Activated CD8-positive, alpha-beta memory T cell treated with anti-CD3 and anti-CD28 coated beads, Interleukin-2, amount 50 U/mL, for 24 hours (primary cell): ENCODE measurements around the gene UHRF1.
"Not testable (repeated sequence)": the region's sequence is repeated elsewhere in the genome, so short reads cannot be mapped to it uniquely, and the experiment has no call there.

Source experiments
- DNase-seq: peaks from one replicate; pipeline ENCODE4 v3.0.0-alpha.2; 2020; ENCODE audit errors: extremely low read depth

The UHRF1 gene

DNA sequence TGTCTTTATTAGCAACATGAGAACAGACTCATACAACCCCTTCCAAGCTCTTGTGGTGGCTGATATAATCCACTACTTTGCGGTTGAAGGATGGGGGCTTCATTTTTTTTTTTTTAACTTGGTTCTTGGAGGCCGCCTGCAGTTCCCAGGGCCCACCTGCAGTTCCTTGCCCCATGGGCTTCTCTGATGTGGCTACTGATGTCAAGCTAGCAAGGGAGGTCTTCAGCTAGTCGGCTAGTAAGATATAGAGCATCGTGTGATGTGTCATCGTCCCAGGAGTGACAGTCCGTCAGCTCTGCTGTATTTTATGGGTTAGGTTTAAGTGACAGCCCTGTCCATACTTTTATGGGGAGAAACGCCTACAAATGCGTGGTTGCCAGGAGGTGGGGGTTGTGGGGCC is 26.1 kb downstream of the UHRF1 start:
- DNase-seq: no peak

DNA sequence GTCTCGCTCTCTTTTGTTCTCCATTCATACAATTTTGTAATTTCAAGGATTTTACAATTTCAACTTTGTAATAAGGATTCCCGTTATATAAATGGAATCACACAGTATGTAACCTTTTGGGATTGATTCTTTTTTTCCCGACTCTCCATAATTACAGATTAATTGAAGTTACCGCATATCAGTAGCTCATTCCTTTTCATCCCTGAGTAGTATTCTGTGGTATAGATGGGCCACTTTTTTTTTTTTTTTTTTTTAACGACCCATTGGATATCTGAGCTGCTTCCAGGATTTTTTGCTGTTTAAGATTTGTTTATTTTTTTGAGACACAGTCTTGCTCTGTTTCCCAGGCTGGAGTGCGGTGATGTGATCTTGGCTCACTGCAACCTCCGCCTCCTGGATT is 27.8 kb downstream of the UHRF1 start:
- DNase-seq: no peak

DNA sequence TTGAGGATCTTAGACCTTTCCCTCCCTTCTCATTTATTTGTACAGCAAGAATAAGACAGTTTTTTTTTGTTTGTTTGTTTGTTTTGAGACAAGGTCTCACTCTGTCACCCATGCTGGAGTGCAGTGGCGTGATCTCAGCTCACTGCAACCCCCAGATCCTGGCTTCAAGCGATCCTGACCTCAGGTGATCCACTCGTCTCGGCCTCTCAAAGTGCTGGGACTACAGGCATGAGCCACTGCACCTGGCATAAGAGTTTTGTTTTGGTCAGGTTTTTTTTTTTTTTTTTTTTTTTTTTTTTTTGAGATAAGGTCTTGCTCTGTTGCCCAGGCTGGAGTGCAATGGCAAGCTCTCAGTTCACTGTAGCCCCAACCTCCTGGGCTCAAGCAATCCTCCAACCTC is 29.2 kb downstream of the UHRF1 start:
- not testable (repeated sequence) for DNase-seq

DNA sequence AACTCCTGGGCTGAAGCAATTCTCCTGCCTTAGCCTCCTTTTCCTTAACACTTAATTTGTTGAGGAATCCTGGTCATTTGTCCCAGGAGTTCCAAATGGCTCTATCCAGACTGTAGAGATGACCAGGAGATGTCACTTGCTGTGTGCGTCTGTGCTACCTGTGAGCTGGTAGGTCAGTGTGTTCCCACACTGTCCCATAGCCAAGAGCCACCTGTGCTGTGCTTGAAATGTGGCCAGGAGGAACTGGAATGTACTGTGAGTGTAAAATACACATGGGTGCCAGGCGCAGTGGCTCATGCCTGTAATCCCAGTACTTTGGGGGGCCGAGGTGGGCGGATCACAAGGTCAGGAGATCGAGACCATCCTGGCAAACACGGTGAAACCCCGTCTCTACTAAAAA is 30.2 kb downstream of the UHRF1 start:
- no peak for DNase-seq

DNA sequence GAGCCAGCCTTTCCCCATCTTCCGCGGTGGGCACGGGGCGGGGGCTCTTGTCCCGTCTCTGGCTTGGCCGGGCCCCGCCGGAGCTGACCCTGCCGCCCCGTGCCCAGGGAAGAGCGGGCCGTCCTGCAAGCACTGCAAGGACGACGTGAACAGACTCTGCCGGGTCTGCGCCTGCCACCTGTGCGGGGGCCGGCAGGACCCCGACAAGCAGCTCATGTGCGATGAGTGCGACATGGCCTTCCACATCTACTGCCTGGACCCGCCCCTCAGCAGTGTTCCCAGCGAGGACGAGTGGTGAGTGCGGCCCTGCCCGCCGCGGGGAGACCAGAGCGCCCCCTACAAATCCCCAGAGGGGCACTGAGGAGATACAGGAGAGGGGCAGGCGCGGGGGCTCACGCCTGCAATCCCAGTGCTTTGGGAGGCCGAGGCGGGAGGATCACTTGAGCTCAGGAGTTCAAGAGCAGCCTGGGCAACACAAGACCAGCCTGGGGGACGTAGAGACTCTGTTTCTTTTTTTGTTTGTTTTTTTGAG is 32.4 kb downstream of the UHRF1 start:
- DNase-seq: not testable (repeated sequence)

DNA sequence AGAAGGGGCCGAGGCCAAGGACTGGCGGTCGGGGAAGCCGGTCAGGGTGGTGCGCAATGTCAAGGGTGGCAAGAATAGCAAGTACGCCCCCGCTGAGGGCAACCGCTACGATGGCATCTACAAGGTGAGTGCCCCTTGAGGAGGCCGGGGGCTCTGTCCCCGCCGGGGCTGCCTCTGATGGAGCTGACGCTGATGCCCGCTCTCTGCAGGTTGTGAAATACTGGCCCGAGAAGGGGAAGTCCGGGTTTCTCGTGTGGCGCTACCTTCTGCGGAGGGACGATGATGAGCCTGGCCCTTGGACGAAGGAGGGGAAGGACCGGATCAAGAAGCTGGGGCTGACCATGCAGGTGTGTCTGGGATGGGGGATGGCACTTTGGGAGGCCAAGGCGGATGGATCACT is 41.3 kb downstream of the UHRF1 start:
- DNase-seq: not testable (repeated sequence)

DNA sequence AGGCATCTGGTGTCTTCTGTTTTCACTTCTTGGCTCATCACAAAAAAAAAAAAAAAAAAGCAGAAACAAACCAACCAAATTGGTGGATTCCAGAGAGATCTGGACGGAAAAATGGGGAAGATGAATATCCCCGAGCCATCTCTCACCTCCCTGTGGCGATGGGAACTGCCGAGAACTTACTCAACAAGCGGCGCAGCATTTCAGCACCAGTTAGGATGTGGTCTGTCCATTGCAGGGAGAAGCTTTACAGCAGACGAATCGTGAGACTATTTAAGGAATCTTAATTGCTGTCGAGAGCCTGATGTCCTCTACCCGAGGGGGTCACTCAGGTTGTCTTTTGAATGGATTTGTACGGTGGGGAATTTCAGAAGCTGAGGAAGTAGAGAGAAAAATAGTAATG is 42.4 kb downstream of the UHRF1 start:
- no peak for DNase-seq

DNA sequence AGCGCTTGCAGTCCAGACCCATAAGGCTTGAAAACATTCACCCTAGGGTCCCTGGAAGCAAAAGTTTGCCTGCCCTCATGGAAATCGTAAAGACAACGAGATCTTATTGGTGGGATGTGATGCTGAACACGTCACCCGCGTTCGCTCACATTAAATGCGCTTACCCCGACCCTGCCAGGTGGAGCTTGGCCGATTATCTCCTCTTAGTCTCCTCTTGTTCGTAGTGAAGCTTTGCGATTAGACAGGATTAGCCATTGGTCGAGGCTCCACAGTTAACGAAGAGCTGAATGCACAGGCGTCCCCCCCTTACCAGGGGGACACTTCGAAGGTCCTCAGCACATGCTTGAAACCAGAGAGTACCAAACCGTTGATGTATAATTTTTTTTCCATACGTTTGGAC is 43.6 kb downstream of the UHRF1 start:
- DNase-seq: no peak

DNA sequence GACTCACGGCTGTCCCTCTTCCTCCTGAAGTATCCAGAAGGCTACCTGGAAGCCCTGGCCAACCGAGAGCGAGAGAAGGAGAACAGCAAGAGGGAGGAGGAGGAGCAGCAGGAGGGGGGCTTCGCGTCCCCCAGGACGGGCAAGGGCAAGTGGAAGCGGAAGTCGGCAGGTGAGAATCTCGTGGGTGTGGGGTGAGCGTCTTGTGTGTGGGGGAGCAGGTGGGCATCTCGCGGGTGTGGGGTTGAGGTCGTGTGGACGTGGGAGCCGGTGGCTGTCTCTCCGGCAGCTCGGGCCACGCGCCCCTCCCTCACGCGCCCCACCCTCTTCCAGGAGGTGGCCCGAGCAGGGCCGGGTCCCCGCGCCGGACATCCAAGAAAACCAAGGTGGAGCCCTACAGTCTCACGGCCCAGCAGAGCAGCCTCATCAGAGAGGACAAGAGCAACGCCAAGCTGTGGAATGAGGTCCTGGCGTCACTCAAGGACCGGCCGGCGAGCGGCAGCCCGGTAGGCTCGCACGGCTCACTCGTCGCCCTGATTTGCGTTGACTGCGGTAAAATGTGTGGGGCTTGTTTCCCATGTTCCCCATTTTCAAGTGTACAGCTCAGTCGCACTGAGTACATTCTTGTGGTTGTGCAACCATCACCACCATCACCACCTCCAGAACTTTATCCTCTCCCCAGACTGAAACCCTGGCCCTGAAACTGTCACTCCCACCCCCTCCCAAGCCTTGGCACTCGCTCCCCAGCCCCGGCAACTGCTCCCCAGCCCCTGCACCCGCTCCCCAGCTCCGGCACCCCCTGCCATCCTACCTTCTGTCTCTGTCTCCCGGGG is 45.2 kb downstream of the UHRF1 start:
- not testable (repeated sequence) for DNase-seq

DNA sequence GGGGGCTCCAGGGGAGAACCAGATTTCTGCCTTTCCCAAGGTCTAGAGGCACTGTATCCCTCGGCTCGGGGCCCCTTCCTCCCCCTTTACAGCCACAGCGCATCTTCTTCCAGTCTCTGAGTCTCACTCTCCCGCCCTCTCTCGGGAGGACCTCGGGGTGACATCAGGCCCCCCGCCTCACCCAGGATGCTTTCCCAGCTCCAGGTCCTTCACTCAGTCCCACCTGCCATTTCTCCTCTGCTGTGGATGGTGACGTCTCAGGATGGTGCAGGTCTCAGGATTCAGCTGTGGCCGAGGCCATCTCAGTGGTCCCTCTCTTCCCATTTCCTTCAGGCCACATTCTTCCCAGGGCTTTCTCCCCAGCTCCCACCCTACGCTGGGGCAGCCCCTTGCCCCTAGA is 46.0 kb downstream of the UHRF1 start:
- DNase-seq: no peak

DNA sequence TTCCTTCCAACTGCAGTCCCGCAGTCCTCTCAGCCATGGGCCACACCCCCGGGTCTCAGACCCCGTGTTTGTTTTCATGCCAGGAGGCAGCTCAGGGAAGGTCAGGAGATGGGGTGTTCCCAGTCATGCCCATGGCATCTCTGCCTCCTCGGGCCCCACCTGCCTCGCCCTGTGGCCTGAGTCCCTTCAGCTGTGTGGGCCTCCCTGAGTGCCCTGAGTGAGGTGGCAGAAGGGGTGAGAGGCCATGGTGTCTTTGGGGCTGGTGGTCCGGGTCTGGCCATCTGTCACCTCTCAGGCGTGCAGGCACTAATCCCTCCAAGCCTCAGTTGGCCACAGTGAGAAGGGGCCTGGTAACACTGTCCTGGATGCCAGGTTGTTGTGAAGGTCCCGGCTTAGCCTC is 48.7 kb downstream of the UHRF1 start:
- DNase-seq: no peak

DNA sequence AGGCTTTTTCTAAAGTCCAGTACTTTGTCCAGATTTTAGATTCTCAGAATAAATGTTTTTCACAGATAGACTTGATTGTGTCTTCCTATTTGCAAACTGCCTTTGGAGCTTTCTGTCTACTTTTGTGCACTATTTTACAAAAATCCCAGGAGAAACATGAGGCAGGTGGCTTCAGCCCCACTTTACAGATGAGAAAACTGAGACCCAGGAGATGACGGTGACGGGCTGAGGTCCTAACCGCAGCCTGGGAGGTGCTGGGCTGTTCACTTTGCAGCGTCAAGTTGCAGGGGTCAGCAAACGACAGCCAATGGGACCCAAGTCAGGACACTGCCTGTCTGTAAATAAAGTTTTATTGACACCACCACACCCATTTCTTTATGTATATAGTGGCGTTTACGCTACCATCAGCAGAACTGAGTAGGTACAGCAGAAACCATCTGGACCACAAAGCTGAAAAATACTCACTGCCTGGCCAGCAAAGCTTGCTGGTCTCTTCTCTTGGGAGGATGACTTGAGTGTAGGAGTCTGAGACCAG is 52.9 kb downstream of the UHRF1 start:
- no peak for DNase-seq

DNA sequence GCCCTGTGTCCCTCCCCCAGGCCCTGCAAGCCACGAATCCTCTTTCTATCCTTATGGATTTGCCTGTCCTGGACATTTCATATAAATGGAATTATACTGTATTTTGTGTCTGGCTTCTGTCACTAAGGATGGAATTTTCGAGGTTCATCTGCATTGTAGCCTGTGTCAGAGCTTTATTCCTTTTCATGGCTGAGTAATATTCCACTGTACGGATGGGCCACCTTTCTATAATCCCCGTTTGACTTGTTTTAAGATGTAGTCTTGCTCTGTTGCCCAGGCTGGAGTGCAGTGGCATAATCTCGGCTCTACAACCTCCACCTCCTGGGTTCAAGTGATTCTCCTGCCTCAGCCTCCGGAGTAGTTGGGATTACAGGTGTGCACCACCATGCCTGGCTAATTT is 55.8 kb downstream of the UHRF1 start:
- no peak for DNase-seq

DNA sequence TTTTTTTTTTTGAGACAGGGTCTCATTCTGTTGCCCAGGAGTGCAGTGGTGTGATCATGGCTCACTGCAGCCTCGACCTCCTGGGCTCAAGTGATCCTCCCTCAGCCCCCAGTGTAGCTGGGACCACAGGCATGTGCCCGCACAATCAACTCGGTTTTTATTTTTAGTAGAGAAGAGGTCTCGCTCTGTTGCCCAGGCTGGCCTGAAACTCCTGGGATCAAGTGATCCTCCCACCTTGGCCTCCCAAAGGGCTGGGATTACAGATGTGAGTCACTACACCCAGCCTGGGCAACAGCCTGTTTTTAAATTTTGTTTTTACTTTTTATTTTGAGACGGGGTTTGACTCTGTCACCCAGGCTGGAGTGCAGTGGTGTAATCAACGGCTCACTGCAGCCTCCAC is 57.3 kb downstream of the UHRF1 start:
- no peak for DNase-seq

DNA sequence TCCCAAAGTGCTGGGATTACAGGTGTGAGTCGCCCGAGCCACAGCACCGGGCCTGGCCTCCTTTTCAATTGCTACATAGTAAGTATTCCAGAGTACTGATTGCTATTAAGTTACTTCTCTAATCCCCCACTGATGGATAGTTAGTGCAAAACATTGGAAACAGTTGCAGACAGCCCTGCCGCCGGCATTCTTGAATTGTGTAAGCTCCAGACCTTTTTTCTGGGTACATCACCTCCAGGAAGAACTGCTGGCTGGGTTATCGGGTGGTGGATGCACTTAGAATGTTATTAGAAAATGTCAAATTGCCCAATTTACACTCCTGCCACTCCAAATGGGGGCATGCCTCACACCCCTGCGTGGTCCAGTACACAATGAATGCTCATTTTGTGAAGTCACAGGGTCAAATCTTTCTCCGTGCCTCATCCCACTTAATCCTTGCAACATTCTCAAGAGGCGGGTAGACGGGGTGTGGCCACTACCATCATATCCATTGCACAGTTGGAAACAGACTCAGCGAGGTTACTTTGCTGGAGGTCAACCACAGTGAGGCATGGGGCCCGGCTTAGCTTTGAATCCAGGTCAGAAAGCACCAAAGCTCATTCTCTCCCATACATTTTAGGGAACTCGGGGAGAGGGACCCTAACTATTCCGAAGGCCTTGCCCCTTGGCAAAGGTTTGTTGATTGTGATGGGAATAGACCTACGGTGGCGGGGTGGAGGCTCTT is 58.6 kb downstream of the UHRF1 start:
- no peak for DNase-seq

DNA sequence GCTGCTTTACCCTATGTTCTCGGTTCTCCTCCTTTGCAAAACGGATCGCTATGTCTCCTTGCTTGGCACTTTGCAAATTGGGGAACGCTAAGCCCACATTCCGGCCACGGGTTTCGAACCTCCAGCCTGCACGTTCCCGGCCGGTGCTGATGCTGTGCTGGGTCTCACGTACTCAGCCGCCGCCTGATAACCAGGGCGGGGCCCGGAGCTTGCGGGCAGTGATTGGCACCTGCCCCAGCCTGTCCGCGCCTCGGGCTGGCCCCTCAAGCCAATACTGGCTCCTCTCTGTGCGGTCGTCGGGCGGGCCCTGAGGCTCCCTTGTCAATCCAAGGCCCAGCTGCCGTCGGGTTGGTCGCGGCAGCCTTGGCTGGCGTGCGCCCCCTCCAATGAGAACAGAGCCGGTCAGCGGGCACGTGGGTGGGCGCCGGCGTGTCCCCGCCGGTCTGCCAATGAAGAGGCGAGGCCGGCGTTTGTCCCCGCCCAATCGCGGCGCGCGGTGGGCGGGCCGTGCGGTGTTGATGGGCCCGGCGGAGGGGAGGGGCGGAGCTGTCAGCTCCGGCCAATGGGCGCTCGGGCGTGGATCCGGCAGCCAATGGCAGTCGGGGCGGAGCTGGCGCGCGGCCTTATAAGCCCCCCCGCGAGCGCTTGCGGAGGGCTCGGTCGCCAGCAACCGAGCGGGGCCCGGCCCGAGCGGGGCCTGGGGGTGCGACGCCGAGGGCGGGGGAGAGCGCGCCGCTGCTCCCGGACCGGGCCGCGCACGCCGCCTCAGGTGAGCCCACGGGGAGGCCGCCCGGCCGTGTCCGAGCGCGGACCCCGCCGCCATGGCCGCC is 59.4 kb downstream of the UHRF1 start, which contains the start of gene KDM4B:
TSS of gene KDM4B (plus strand) at position 652 of the 830 bp plus-strand sequence. CDS start 63,778 bp downstream, outside the sequence.
- DNase-seq: peak; percentile 93

DNA sequence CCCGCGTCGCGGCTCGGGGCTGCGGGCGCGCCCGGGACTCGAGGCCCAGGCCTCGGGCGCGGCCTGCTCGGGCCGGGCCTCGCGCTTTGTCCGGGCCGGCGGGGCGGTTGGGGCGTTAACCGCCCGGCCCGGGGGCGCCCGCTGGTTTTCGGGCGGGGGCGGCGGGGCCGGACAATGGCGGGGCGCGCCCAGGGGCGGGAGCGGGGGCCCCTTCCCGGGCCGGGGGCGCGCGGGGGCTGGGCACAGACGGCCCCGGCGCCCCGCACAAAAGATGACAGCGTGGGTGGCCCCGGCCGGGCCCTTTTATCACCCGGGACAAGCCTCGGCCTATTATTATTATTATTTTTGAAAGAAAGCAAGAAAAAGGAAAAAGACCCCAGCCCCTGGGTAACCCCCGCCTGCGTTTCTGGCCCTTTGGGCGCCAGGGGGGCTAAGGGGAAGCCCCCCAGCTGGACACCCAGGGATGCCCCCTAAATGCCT is 60.0 kb downstream of the UHRF1 start:
- DNase-seq: no peak

DNA sequence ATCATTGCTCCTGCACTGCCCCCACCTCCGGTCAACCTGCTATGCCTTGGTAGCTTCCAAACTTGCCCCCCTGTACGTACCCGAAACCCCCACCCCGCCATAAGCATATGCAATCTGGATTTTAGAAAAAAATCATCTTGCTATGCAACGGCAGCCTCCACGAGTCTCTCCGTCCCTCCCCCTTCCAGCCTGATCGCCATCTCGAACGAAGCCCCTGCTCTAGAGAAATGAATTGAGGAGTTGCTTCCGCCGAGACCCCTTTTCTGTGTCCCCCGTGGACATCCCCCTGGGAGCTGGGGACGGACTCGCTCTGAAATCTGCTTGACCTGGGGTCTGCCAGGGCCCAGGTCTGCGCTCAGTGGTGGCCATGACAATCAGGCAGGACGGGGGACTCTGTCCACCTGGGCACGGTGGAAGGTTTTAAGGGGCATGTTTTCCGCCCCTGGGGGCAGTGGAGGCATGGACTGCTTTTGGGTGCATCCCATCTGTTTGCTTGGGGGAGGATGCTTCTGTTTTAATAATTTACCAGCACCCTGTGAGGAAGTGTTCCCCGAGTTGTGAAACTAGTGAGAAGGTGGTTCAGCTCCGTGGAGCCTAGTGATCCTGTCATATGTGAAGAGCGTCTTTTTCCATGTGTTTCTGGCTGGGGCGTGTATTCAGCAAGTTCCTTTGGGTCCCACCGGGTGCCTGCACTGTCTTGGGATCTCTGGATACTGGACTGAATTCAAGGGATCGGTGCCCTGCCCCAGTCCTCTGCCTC is 60.7 kb downstream of the UHRF1 start:
- no peak for DNase-seq

DNA sequence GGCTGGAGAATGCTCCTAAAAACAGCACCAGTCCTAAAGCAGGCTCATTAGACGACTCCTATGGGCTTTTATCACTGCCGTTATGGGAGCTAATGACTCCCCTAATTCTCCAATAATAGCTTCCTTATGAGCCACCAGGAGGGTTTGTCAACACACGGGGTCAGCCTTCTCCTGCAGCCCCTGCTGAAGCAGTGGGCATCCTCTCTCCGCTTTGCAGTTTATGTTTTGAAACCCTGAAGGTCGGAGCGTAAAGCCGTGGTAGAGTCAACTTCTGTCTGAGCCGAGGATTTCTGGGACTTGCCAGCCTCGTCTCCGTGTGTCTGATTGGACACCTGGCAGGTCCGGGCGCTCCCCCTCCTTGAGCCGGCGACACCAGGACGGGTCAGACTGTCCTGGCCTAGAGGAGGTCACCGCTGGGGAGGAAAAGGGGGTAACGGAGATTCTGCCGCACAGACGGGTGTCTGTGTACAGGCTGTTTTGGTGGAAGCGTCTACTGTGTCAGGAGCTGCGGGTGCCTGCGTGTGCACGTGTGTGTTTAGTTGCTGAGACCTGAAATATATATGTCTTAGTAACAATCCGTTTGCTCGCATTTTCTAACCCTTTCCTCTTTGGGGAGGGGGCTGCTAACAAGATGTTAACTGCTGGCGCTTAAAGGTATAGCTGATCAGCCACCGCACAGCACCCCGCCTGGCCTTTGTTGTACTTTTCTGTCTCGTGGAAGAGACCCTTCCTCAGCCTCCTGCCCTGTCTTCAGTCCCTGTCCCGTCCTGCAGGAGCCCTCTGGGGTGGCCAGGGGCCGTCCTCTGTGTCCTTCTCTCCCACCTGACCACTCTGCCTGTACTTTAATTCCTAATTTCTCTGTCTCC is 61.5 kb downstream of the UHRF1 start:
- DNase-seq: no peak

DNA sequence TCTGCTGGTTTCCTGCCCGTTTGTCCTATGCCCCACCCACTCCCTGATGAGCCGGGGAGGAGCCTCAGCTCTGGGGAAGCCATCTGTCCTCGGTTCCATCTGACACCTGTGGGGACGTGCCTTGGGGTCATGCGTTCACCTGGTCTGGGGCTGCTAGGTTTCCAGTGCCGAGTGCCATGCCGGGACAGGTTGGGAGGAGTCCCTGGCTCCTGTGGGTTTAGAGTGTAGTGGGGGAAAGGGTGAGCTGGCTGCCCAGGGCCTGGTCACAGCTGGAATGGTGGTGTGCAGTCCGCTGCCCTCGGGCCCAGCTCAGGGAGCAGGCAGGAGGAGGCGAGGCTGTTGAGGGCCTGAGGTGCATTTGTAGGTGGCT is 62.1 kb downstream of the UHRF1 start:
- no peak for DNase-seq
